H1 (cell line): ENCODE data around the gene CACNA1C.
"Not testable (repeated sequence)": the region's sequence is repeated elsewhere in the genome, so short reads cannot be mapped to it uniquely, and the experiment has no call there.

Experiments used
- BCL11A ChIP-seq, 2 experiments: IDR thresholded peaks; one replicate each; pipeline ENCODE4 v1.6.1; 2011; ENCODE audit warnings: low read depth in 2 of 2, low read length in 2 of 2, mild to moderate bottlenecking in 2 of 2
- EP300 ChIP-seq, 2 experiments: IDR thresholded peaks; 1 replicate in 1 of 2; 2 replicates in 1 of 2; pipeline ENCODE4 v1.6.1; 2011 to 2012; ENCODE audit warnings: low read depth in 2 of 2, low read length in 2 of 2, mild to moderate bottlenecking in 2 of 2, borderline replicate concordance in 1 of 2, inconsistent platforms in 1 of 2, moderate library complexity in 1 of 2
- EZH2 ChIP-seq: fragments of 200-600 bp; sonication (generic); IDR thresholded peaks from 2 replicates; pipeline ENCODE4 v1.7.1; 2012; ENCODE audit warnings: low read depth, mild to moderate bottlenecking, moderate library complexity, low read length, inconsistent platforms; ENCODE audit not compliant: severe bottlenecking
- HDAC6 ChIP-seq: IDR thresholded peaks from one replicate; pipeline ENCODE4 v1.7.1; 2012; ENCODE audit warnings: low read depth, mild to moderate bottlenecking, inconsistent platforms, low read length, moderate library complexity
- KDM1A ChIP-seq: fragments of 200-600, 300-600 bp; sonication (generic); IDR thresholded peaks from 2 replicates; pipeline ENCODE4 v1.7.1; 2016; ENCODE audit warnings: mild to moderate bottlenecking, low read length, borderline replicate concordance
- POLR2A ChIP-seq, 2 experiments: IDR thresholded peaks; 1 replicate in 1 of 2; 2 replicates in 1 of 2; pipeline ENCODE4 v1.6.1; 2011; ENCODE audit warnings: low read depth in 2 of 2, low read length in 2 of 2, mild to moderate bottlenecking in 2 of 2; ENCODE audit errors: control extremely low read depth in 1 of 2
- POLR2AphosphoS5 ChIP-seq: IDR thresholded peaks from 2 replicates; pipeline ENCODE4 v1.6.1; 2011; ENCODE audit warnings: low read depth, low read length
- SAP30 ChIP-seq: fragments of 300-600 bp; sonication (generic); IDR thresholded peaks from 2 replicates; pipeline ENCODE4 v1.7.1; 2012; ENCODE audit warnings: low read length, moderate library complexity, mild to moderate bottlenecking, inconsistent platforms; ENCODE audit not compliant: insufficient read depth, insufficient replicate concordance
- SIN3A ChIP-seq, 2 experiments: IDR thresholded peaks in 1 of 2; conservative IDR thresholded peaks in 1 of 2; 2 replicates each; pipeline ENCODE4 v1.6.1; 2011 to 2012; ENCODE audit warnings: low read length in 2 of 2, improper control_type of control experiment in 1 of 2, low read depth in 1 of 2, mild to moderate bottlenecking in 1 of 2
- SP2 ChIP-seq: IDR thresholded peaks from 2 replicates; pipeline ENCODE4 v1.6.1; 2012; ENCODE audit warnings: mild to moderate bottlenecking, low read length, inconsistent platforms
- USF2 ChIP-seq: IDR thresholded peaks from 2 replicates; pipeline ENCODE4 v1.6.1; 2011; ENCODE audit warnings: low read length, improper control_type of control experiment
- YY1 ChIP-seq: IDR thresholded peaks from 2 replicates; pipeline ENCODE4 v1.6.1; 2011; ENCODE audit warnings: low read depth, mild to moderate bottlenecking, low read length
- TF ChIP-seq, protein P1 (sequence below), 3 experiments: IDR thresholded peaks; 1 replicate in 2 of 3; 2 replicates in 1 of 3; pipeline versions ENCODE4 v1.5.1 to v1.6.1; 2011; ENCODE audit warnings: low read length in 3 of 3, mild to moderate bottlenecking in 3 of 3, inconsistent platforms in 2 of 3, low read depth in 1 of 3, moderate library complexity in 1 of 3; ENCODE audit not compliant: insufficient read depth in 1 of 3; ENCODE audit errors: control extremely low read depth in 1 of 3
- TF ChIP-seq, protein P2 (sequence below): IDR thresholded peaks from 2 replicates; pipeline ENCODE4 v1.6.1; 2012; ENCODE audit warnings: low read length, inconsistent platforms

- TF ChIP-seq, protein P1, sequence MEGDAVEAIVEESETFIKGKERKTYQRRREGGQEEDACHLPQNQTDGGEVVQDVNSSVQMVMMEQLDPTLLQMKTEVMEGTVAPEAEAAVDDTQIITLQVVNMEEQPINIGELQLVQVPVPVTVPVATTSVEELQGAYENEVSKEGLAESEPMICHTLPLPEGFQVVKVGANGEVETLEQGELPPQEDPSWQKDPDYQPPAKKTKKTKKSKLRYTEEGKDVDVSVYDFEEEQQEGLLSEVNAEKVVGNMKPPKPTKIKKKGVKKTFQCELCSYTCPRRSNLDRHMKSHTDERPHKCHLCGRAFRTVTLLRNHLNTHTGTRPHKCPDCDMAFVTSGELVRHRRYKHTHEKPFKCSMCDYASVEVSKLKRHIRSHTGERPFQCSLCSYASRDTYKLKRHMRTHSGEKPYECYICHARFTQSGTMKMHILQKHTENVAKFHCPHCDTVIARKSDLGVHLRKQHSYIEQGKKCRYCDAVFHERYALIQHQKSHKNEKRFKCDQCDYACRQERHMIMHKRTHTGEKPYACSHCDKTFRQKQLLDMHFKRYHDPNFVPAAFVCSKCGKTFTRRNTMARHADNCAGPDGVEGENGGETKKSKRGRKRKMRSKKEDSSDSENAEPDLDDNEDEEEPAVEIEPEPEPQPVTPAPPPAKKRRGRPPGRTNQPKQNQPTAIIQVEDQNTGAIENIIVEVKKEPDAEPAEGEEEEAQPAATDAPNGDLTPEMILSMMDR (IDR thresholded peaks at IDR 0.05; ENCODE audit: control extremely low read depth in 1 of 3, insufficient read depth in 1 of 3, low read depth in 1 of 3, low read length in 3 of 3), result not testable (repeated sequence)
- TF ChIP-seq KDM1A; SAP30; POLR2A (IDR thresholded peaks at IDR 0.05; ENCODE audit: control extremely low read depth in 1 of 2, low read depth in 2 of 2, low read length in 2 of 2); HDAC6; EZH2; BCL11A (IDR thresholded peaks at IDR 0.05; ENCODE audit: low read depth in 2 of 2, low read length in 2 of 2); SIN3A (conservative IDR thresholded peaks at IDR 0.05 in 1 of 2, IDR thresholded peaks at IDR 0.05 in 1 of 2; ENCODE audit: low read depth in 1 of 2, low read length in 2 of 2); USF2; SP2; POLR2AphosphoS5; YY1; EP300 (IDR thresholded peaks at IDR 0.05; ENCODE audit: borderline replicate concordance in 1 of 2, low read depth in 2 of 2, low read length in 2 of 2): not testable (repeated sequence)
- TF ChIP-seq, protein P2, sequence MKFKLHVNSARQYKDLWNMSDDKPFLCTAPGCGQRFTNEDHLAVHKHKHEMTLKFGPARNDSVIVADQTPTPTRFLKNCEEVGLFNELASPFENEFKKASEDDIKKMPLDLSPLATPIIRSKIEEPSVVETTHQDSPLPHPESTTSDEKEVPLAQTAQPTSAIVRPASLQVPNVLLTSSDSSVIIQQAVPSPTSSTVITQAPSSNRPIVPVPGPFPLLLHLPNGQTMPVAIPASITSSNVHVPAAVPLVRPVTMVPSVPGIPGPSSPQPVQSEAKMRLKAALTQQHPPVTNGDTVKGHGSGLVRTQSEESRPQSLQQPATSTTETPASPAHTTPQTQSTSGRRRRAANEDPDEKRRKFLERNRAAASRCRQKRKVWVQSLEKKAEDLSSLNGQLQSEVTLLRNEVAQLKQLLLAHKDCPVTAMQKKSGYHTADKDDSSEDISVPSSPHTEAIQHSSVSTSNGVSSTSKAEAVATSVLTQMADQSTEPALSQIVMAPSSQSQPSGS, result not testable (repeated sequence)
Observed at GRCh38 chr12:2102736-2103135, 49.9 kb downstream of the CACNA1C start.
